Brain microvascular endothelial cell (primary cell): ENCODE data around the gene KIRREL3.

Experiments
- DNase-seq: peaks from one replicate; pipeline ENCODE4 v3.0.0-alpha.2; 2020
- H3K27ac ChIP-seq: fragments of 250-450 bp; sonication (Bioruptor Pico); 2 replicates; pipeline ENCODE4 v1.5.1; 2020; ENCODE audit warnings: mild to moderate bottlenecking, moderate library complexity
- H3K27me3 ChIP-seq: fragments of 250-450 bp; sonication (Bioruptor Pico); replicated peaks from 2 replicates; pipeline ENCODE4 v1.5.1; 2020; ENCODE audit warnings: mild to moderate bottlenecking
- H3K36me3 ChIP-seq: fragments of 250-450 bp; sonication (Bioruptor Pico); replicated peaks from 2 replicates; pipeline ENCODE4 v1.5.1; 2020; ENCODE audit warnings: mild to moderate bottlenecking
- H3K4me3 ChIP-seq: 2 replicates; pipeline ENCODE4 v1.5.1; 2011; ENCODE audit warnings: low read depth, mild to moderate bottlenecking, control low read depth, low read length, moderate library complexity
- in situ Hi-C: cut with HindIII; loops from 2 replicates; pipeline ENCODE4 v1.10.0; 2017; ENCODE audit warnings: low sequenced_read_pairs, low pct_ligation_motif_present
- TF ChIP-seq, protein P1 (sequence below): IDR thresholded peaks from 2 replicates; pipeline ENCODE4 v1.5.1; 2011; ENCODE audit warnings: low read depth, mild to moderate bottlenecking, moderate library complexity, low read length, control low read depth, inconsistent platforms; ENCODE audit errors: missing control alignments

Gene KIRREL3

DNA sequence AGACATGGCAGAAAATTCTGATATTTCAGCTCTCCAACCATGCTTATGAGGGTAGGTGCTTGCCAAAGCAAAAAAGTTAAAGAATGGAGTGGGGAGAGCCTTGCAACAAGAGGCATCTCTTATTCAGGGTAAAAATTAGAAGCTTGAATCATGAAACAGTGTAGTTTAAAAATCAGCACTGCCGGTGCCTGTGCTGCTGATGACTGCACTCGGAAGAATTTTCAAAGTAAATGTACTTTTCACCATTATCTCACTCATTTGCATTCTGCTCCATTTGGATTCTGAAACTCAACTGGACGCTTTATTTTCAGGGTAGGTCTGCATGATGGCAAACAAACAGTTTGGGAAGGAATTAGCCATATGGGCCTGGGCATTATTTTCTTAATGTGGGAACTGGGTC is 126.3 kb downstream of the KIRREL3 start:
- TF ChIP-seq, protein P1, sequence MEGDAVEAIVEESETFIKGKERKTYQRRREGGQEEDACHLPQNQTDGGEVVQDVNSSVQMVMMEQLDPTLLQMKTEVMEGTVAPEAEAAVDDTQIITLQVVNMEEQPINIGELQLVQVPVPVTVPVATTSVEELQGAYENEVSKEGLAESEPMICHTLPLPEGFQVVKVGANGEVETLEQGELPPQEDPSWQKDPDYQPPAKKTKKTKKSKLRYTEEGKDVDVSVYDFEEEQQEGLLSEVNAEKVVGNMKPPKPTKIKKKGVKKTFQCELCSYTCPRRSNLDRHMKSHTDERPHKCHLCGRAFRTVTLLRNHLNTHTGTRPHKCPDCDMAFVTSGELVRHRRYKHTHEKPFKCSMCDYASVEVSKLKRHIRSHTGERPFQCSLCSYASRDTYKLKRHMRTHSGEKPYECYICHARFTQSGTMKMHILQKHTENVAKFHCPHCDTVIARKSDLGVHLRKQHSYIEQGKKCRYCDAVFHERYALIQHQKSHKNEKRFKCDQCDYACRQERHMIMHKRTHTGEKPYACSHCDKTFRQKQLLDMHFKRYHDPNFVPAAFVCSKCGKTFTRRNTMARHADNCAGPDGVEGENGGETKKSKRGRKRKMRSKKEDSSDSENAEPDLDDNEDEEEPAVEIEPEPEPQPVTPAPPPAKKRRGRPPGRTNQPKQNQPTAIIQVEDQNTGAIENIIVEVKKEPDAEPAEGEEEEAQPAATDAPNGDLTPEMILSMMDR = no peak
- H3K36me3 ChIP-seq = no peaks in the 10 kb centered on the region
- in situ Hi-C loops = no loop called here

DNA sequence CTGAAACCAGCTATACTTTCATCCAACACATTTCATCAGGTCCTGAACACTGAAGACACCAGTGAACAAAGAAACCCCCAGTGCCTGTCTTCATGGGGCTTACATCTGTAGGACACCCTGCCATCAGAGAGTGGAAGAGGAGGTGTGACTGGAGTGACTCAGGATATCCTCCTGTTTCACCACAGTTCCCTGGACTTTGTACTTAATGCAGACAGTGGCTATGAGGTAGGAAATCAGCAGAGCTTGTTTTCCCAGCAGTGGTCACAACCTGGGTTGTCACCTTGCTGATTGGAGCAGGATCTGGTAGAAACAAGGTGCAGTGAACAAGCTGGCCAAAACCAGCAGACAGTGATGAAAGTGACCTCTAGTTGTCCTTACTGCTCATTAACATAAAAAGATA is 128.8 kb downstream of the KIRREL3 start:
- DNase-seq = no peak
- no peak overlapping the region for H3K27ac ChIP-seq
- no peak overlapping the region for H3K4me3 ChIP-seq
- H3K27me3 ChIP-seq = no peaks in the 10 kb centered on the region
- TF ChIP-seq, protein P1 = no peak
- no peaks in the 10 kb centered on the region for H3K36me3 ChIP-seq
- in situ Hi-C loops = no loop called here

More for the DNA sequence above, 126.3 kb downstream of the KIRREL3 start:
- no peak for DNase-seq
- H3K4me3 ChIP-seq = no peak overlapping the region
- no peak overlapping the region for H3K27ac ChIP-seq
- H3K27me3 ChIP-seq = no peaks in the 10 kb centered on the region

DNA sequence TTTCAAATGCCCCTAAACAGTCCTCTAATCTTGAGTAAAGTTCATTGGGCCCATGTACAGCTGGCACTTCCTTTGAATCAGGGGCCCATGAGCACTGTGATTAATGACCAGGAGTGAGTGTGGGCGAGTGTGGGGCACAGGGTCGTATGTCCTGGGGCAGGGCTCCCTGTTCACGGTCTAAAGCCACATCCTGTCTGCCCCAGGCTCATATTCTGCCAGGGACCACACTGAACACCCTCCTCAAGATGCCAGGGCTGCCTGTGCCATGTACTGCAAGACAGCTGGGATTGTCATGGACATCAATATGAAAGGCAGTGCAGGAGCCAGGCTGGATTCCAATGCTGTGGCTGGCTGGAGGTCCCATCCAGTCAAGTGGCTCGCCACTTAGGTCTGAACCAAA is 130.5 kb downstream of the KIRREL3 start:
- TF ChIP-seq, protein P1 = no peak
- H3K27me3 ChIP-seq = no peaks in the 10 kb centered on the region
- in situ Hi-C loops = no loop called here
- H3K4me3 ChIP-seq = no peak overlapping the region
- no peak overlapping the region for H3K27ac ChIP-seq
- DNase-seq = no peak
- no peaks in the 10 kb centered on the region for H3K36me3 ChIP-seq

GRCh38 chr11:126868741-126869140 is 131.8 kb downstream of the KIRREL3 start:
- H3K4me3 ChIP-seq = no peak overlapping the region
- H3K27ac ChIP-seq = no peak overlapping the region
- DNase-seq = no peak
- no peaks in the 10 kb centered on the region for H3K27me3 ChIP-seq
- in situ Hi-C loops = no loop called here
- no peaks in the 10 kb centered on the region for H3K36me3 ChIP-seq
- TF ChIP-seq, protein P1 = no peak

GRCh38 chr11:126864934-126865333 is 135.6 kb downstream of the KIRREL3 start:
- no peak overlapping the region for H3K27ac ChIP-seq

More at GRCh38 chr11:126864934-126865333, 135.6 kb downstream of the KIRREL3 start:
- H3K27me3 ChIP-seq = no peaks in the 10 kb centered on the region
- no peak overlapping the region for H3K4me3 ChIP-seq
- in situ Hi-C loops = no loop called here
- no peak for DNase-seq
- TF ChIP-seq, protein P1 = no peak
- no peaks in the 10 kb centered on the region for H3K36me3 ChIP-seq
